ENCODE data around the gene MEIS2.

Gene MEIS2

GRCh38 chr15:37017031-37017625, 83.2 kb downstream of the MEIS2 start:
- TF ChIP-seq POLR2A (IDR thresholded peaks at IDR 0.05; ENCODE audit: low read length) = no peak
- no peak for TF ChIP-seq GATA1 (IDR thresholded peaks at IDR 0.05; ENCODE audit: low read depth, low read length)
- DNase-seq = no peak

DNA sequence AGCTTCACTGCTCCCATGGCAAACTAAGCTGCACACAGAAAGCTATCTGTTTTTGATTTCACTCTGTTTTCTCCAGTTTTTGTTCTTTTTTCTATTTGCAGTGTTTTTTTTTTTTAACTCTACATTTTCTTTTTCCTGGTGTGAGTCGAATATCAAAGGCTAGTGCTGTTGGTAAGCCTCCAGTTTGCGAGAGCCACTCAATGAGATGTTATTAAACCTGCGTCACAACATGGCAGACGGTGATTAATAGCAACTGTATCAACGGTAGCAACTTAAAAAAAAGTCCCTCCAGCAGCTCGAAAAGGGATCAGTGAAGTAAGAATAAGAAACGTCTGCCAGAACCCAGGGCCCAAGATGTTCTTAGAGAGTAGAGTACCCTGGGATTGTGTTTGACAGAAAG, 84.1 kb downstream of the MEIS2 start:
- TF ChIP-seq GATA1 (IDR thresholded peaks at IDR 0.05; ENCODE audit: low read depth, low read length) (no peak), POLR2A (IDR thresholded peaks at IDR 0.05; ENCODE audit: low read length) (no peak)

DNA sequence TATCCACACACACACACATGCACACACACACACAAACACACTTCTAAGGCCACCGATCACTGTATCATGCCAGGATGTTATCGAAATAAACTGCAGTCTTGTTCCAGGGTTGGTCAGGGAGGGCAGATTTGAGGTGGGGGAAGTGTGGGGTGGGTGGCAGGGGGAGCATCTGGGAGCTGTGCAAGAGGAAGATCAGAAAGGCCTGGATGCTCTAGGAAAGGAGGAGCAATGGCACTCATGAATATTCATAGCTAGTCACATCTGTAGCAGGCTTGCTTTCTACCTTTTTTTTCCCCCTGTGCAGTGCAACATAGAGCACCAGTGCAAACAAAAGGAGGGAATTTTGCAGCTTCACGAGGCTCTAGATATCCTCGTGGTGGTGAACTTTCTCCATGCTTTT, 84.9 kb downstream of the MEIS2 start:
- no peak for TF ChIP-seq GATA1 (IDR thresholded peaks at IDR 0.05; ENCODE audit: low read depth, low read length)
- no peak for DNase-seq

More for the DNA sequence above, 84.1 kb downstream of the MEIS2 start:
- DNase-seq = no peak

- no peak for TF ChIP-seq POLR2A (IDR thresholded peaks at IDR 0.05; ENCODE audit: low read length)
- DNase-seq = no peak
These were observed 85.3 kb downstream of the MEIS2 start for GRCh38 chr15:37015035-37015434.

DNA sequence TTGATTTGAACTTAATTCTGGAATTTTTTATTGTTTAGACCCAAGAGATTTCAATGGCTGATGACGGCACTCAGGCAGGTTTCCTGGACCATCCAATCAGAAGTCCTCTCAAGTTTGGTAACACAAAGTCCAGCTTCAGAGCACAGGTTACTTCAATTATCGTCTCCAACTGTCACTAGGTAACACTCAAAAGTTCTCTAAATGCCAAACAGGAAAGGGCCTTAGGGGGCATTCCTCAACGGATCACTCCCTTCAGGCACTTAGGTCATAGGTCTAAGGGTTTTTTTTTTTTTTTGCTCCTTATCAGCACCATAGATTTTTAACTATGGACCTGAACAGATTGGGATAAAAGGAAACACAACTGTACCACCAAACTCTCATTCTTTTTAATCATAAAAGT, 85.8 kb downstream of the MEIS2 start:
- DNase-seq = no peak
- TF ChIP-seq GATA1 (IDR thresholded peaks at IDR 0.05; ENCODE audit: low read depth, low read length) = no peak
- no peak for TF ChIP-seq POLR2A (IDR thresholded peaks at IDR 0.05; ENCODE audit: low read length)

- DNase-seq = no peak
- no peak for TF ChIP-seq GATA1 (IDR thresholded peaks at IDR 0.05; ENCODE audit: low read depth, low read length)
- TF ChIP-seq POLR2A (IDR thresholded peaks at IDR 0.05; ENCODE audit: low read length) = no peak
These were observed 86.2 kb downstream of the MEIS2 start for GRCh38 chr15:37014137-37014536.

DNA sequence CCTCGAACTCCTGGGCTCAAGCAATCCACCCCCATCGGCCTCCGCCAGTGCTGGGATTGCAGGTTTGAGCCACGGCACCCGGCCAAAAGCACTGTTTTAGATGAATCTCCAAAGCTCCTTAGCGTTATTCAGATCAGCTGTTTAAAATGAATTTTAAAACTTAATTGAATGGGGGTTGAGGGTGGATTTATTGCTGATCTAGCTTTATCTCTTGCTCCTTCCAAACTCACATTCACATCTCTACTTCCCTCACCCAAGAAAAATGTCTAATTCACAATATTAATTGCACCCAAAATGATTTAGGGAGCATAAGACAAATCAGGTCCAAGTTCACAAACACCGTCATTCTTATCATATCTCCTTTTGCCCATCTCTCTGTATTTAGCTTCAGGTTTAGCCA, 89.8 kb downstream of the MEIS2 start:
- no peak for DNase-seq
- no peak for TF ChIP-seq POLR2A (IDR thresholded peaks at IDR 0.05; ENCODE audit: low read length)
- TF ChIP-seq GATA1 (IDR thresholded peaks at IDR 0.05; ENCODE audit: low read depth, low read length) = no peak

GRCh38 chr15:37009288-37009687, 91.1 kb downstream of the MEIS2 start:
- no peak for DNase-seq
- TF ChIP-seq GATA1 (IDR thresholded peaks at IDR 0.05; ENCODE audit: low read depth, low read length) (no peak), POLR2A (IDR thresholded peaks at IDR 0.05; ENCODE audit: low read length) (no peak)

- no peak for DNase-seq
- TF ChIP-seq POLR2A (IDR thresholded peaks at IDR 0.05; ENCODE audit: low read length) = no peak
- TF ChIP-seq GATA1 (IDR thresholded peaks at IDR 0.05; ENCODE audit: low read depth, low read length) = no peak
These were observed 92.1 kb downstream of the MEIS2 start for GRCh38 chr15:37008205-37008604.

DNA sequence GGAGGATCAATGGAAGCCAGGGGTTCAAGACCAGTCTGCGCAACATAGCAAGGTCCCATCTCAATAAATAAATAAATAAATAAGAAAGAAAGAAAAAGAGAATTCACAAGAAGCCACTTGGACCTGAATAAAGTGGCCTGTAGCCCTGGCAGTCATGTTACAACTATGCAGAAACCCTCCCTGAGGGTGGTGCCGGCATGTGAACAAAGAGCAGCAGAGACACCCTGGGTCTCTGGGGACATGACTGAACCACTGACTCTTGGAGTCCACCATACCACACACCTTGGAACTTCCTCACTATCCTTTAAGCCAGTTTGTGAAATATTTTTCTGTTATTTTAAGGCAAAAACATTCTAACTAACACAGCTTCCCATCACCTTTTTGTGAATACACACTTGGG, 93.0 kb downstream of the MEIS2 start:
- no peak for DNase-seq
- TF ChIP-seq GATA1 (IDR thresholded peaks at IDR 0.05; ENCODE audit: low read depth, low read length) (no peak), POLR2A (IDR thresholded peaks at IDR 0.05; ENCODE audit: low read length) (no peak)

DNA sequence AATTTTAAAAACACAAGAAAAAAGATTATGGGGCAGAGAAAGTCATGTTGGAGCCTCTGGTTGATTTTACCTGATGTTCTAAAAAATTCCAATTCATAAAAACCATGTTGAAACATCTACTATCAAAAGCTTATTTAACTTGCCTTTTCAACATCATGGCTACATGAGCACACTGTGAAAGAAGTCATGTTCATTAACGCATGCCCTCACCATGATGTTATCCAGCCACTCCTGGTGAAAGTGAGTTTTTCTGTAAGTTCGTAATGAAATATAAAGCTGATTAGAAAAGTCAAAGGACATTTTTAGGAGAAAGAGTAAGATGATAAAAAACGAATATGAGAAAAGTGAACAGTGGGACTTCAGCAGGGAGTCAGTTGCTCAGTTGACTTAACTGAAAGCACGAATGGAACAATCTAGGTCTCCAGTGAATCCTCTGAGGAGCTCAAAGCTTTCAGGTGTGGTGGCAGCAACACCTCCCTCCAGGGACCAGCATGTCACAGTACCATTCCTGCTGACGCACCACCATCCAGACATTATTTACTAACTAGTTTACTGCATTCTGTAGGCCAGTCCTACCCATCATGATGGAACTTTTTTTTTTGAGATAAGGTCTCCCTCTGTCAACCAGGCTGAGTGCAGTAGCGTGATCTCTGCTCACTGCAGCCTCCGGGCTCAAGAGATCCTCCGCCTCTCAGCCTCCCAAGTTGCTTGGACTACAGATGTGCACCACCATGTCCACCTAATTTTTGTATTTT, 95.2 kb downstream of the MEIS2 start:
- TF ChIP-seq POLR2A (IDR thresholded peaks at IDR 0.05; ENCODE audit: low read length) (no peak), GATA1 (IDR thresholded peaks at IDR 0.05; ENCODE audit: low read depth, low read length) (no peak)
- DNase-seq = no peak

DNA sequence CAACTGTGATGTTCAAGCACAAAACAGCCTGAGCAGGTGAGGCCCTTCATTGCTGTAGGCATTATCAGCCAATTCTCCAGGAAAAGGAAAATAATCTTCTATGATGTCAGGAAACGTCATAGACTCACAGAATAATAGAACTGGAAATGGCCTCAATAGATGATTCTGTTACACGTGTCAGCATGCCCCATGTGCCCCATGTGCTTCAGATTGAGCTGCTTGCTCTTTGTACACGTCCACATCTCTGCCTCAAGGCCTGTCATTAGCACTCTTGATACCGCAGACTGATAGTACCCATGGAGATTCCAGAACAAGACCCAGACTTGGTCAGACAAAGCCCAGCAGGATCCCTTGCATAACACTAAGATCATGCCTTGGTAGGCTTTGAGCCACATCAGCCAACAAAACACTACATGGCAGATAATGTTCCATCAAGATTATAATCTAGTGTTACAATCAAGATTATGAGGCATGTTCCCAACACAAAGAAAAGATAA, 95.9 kb downstream of the MEIS2 start:
- no peak for DNase-seq
- no peak for TF ChIP-seq GATA1 (IDR thresholded peaks at IDR 0.05; ENCODE audit: low read depth, low read length)
- no peak for TF ChIP-seq POLR2A (IDR thresholded peaks at IDR 0.05; ENCODE audit: low read length)

- no peak for DNase-seq
- TF ChIP-seq POLR2A (IDR thresholded peaks at IDR 0.05; ENCODE audit: low read length) (no peak), GATA1 (IDR thresholded peaks at IDR 0.05; ENCODE audit: low read depth, low read length) (no peak)
These were observed 98.2 kb downstream of the MEIS2 start for GRCh38 chr15:37002041-37002672.

DNA sequence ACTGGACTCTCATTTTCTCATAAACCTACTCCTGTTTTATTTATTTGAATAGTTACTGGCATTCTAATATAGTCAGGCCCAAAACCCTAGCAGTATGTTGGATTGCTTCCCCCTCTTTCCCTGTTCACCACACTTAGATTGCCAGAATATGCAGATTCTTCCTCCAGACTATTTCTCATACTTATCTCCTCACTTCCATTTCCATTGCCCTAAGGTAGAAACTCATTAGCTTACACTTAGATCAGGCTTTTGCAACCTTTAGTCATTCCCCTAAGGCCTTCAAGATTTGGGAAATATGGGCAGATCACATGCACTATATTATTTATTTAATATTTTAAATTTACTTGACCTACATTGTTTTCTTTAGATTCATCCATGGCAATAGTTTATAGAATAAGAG, 98.9 kb downstream of the MEIS2 start:
- no peak for DNase-seq
- no peak for TF ChIP-seq GATA1 (IDR thresholded peaks at IDR 0.05; ENCODE audit: low read depth, low read length)
- TF ChIP-seq POLR2A (IDR thresholded peaks at IDR 0.05; ENCODE audit: low read length) = no peak

DNA sequence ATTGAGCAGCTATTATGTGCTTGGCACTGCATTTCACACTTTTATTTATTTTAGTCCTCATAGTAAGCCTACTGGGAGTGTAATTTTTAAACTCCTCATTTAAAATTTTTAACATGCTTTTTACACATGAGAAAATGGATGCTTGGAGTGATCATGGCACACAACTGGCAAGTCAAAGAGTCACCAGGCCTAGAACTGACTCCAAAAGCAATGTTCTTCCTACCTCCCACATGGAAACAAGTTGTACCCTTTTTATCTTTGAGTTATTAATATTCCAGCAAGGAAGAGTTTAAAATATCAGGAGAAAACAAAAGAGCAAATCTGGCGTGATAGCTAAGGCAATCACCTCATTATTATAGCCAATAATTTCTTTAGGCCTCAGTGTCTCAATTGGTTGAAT, 100.6 kb downstream of the MEIS2 start:
- TF ChIP-seq GATA1 (IDR thresholded peaks at IDR 0.05; ENCODE audit: low read depth, low read length) (no peak), POLR2A (IDR thresholded peaks at IDR 0.05; ENCODE audit: low read length) (no peak)
- DNase-seq = no peak
